ENCODE results near the gene FAM234B. TPM values are rescaled to one million over a fixed set of nuclear protein-coding genes. Genes with fewer than 3 reads are reported as not detected.

Gene FAM234B
- total RNA-seq, 1 donor from 2014 or later = 3.7 TPM

DNA sequence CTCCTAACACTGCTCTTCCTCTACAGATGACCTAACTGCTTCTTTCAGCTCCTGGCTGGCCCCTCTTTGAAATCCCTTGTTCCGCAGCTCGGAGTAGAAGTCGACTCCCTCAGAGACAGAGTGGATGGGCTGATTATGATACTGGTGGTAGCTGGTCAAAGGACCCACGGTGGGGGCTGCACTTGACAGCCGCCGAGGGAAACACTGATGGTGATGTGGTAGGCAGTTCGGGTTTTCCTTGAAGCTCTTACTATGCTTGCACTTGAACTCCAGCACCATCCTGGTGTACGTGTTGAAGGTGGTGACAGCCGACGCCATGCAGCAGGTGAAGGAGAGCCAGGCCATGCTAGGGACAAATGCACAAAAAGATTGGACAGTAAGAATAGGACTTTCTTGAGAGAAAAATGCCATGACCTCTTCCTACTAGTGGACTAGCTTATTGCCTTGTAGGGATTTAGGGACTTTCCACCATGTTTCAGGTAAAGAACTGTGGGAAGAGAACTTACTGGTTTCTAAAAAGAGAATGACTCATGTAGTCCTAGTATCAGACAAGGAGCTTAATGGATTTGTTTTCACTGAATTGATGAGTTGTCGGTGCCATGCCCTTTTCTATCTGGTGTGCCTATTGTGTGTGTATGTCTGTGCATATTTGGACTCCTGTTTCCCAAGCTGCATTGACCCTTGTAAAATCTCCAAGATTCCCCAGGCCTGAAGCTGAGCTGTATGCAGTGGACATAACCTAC lies 40.9 kb downstream of the FAM234B start:
- Histone ChIP-seq H3K9ac (ENCODE audit: low read depth in 1 of 3, low read length in 3 of 3) (no peak overlapping the region), H3K27ac (ENCODE audit: low read depth, low read length) (no peak overlapping the region), H3K4me1 (ENCODE audit: control insufficient read depth in 3 of 3, insufficient read depth in 3 of 3, low read length in 3 of 3) (no peaks in the 10 kb centered on the region), H3K27me3 (ENCODE audit: control insufficient read depth in 3 of 3, insufficient read depth in 3 of 3, low read length in 3 of 3) (no peaks in the 10 kb centered on the region), H3K9me3 (ENCODE audit: control insufficient read depth in 3 of 3, low read length in 3 of 3) (no peaks in the 10 kb centered on the region), H3K36me3 (ENCODE audit: control insufficient read depth in 3 of 3, insufficient read depth in 3 of 3, low read length in 3 of 3) (peaks cover 1 to 8% (median 3%) of the 10 kb centered on the region in 3 donors), H3K4me3 (ENCODE audit: low read length in 3 of 3) (no peak overlapping the region)

DNA sequence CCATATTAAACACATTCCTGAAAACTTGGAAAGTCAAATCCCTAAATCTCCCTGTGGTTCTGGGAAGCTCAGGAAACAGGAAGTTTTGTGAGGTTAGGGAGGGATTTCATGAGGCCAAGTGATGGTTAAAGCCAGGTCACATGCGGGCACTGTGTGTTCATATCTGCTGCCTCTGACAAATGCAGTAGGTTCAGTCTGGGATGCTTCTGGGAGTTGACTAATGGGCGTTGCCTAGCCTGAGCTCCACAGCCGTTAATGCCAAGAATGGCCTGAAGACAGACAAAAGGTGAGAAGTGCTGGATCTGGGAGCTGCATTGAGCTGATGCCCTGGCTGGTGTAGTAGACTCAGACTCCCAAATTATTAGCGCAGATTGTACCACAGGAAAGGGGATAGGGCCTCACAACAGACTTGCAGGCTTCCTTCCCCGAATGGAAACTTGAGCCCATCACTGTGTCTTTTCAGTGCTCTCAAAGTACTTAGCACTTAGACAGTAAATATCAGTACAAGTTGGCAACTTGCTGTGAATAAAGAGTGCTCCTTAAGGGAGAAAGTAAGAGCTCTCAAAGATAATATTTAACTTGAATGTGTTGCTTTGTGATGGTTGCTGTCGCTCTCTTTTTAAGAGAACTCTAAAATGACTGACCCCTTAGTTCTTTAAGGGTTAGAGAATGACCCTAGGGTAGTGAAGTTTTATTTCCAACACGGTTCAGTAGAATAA lies 41.9 kb downstream of the FAM234B start:
- Histone ChIP-seq H3K4me3 (ENCODE audit: low read length in 3 of 3) (no peak overlapping the region), H3K4me1 (ENCODE audit: control insufficient read depth in 3 of 3, insufficient read depth in 3 of 3, low read length in 3 of 3) (no peaks in the 10 kb centered on the region), H3K27me3 (ENCODE audit: control insufficient read depth in 3 of 3, insufficient read depth in 3 of 3, low read length in 3 of 3) (no peaks in the 10 kb centered on the region), H3K27ac (ENCODE audit: low read depth, low read length) (no peak overlapping the region), H3K36me3 (ENCODE audit: control insufficient read depth in 3 of 3, insufficient read depth in 3 of 3, low read length in 3 of 3) (peaks cover 0 to 2% (median 2%) of the 10 kb centered on the region in 3 donors), H3K9ac (ENCODE audit: low read depth in 1 of 3, low read length in 3 of 3) (no peak overlapping the region), H3K9me3 (ENCODE audit: control insufficient read depth in 3 of 3, low read length in 3 of 3) (no peaks in the 10 kb centered on the region)

- H3K9me3 ChIP-seq (ENCODE audit: control insufficient read depth in 3 of 3, low read length in 3 of 3) = no peaks in the 10 kb centered on the region
- H3K27ac ChIP-seq (ENCODE audit: low read depth, low read length) = no peak overlapping the region
- no peak overlapping the region for H3K9ac ChIP-seq (ENCODE audit: low read depth in 1 of 3, low read length in 3 of 3)
Measured at GRCh38 chr12:13087766-13088165, 43.6 kb downstream of the FAM234B start.

DNA sequence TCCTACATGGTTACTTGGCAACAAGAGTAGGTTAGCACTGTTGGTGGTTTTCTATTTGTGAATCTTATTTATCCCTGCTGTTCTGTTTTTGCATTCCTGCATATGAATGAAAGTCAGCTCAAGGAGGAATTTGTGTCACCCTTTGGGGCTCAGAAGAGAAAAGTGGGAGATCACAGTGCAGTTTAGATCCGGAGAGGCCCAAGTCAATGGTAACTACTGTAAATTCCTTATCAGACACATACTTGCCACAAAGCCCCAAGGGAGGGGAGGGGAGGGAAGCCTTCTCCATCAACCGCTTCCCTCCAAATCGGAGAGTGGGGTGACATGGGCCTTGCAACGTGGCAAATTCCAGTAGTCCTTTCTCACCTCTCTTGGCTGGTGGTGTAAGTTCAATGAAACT lies 44.3 kb downstream of the FAM234B start:
- H3K9ac ChIP-seq (ENCODE audit: low read depth in 1 of 3, low read length in 3 of 3) = no peak overlapping the region
- H3K9me3 ChIP-seq (ENCODE audit: control insufficient read depth in 3 of 3, low read length in 3 of 3) = no peaks in the 10 kb centered on the region
- H3K27me3 ChIP-seq (ENCODE audit: control insufficient read depth in 3 of 3, insufficient read depth in 3 of 3, low read length in 3 of 3) = no peaks in the 10 kb centered on the region
- H3K27ac ChIP-seq (ENCODE audit: low read depth, low read length) = no peak overlapping the region
- H3K4me3 ChIP-seq (ENCODE audit: low read length in 3 of 3) = no peak overlapping the region
- H3K4me1 ChIP-seq (ENCODE audit: control insufficient read depth in 3 of 3, insufficient read depth in 3 of 3, low read length in 3 of 3) = no peaks in the 10 kb centered on the region
- peaks cover 0 to 2% (median 0%) of the 10 kb centered on the region in 3 donors for H3K36me3 ChIP-seq (ENCODE audit: control insufficient read depth in 3 of 3, insufficient read depth in 3 of 3, low read length in 3 of 3)

More at GRCh38 chr12:13087766-13088165, 43.6 kb downstream of the FAM234B start:
- H3K27me3 ChIP-seq (ENCODE audit: control insufficient read depth in 3 of 3, insufficient read depth in 3 of 3, low read length in 3 of 3) = no peaks in the 10 kb centered on the region
- H3K36me3 ChIP-seq (ENCODE audit: control insufficient read depth in 3 of 3, insufficient read depth in 3 of 3, low read length in 3 of 3) = peaks cover 0 to 2% (median 0%) of the 10 kb centered on the region in 3 donors
- H3K4me1 ChIP-seq (ENCODE audit: control insufficient read depth in 3 of 3, insufficient read depth in 3 of 3, low read length in 3 of 3) = no peaks in the 10 kb centered on the region
- no peak overlapping the region for H3K4me3 ChIP-seq (ENCODE audit: low read length in 3 of 3)

DNA sequence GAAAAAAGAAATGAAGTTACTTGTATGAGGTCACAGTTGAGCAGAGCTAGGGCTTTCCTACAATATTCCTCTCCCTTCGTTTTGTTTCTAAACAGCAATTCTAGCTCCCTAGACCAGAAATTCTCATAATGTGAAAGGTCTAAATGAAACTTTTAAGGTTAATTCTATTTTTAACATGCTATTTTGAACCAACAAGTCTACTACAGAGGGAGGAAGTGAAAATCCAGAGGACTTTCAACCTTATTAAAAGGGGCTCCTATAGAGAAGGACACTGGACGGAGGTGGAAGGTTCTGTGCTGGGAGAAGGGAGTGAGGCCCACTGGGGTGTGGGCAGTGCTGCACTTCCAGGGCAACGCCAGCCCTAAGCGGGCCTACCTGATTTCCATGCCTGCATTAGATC lies 45.9 kb downstream of the FAM234B start:
- no peaks in the 10 kb centered on the region for H3K4me1 ChIP-seq (ENCODE audit: control insufficient read depth in 3 of 3, insufficient read depth in 3 of 3, low read length in 3 of 3)
- no peaks in the 10 kb centered on the region for H3K27me3 ChIP-seq (ENCODE audit: control insufficient read depth in 3 of 3, insufficient read depth in 3 of 3, low read length in 3 of 3)
- H3K4me3 ChIP-seq (ENCODE audit: low read length in 3 of 3) = no peak overlapping the region
- no peak overlapping the region for H3K9ac ChIP-seq (ENCODE audit: low read depth in 1 of 3, low read length in 3 of 3)
- H3K9me3 ChIP-seq (ENCODE audit: control insufficient read depth in 3 of 3, low read length in 3 of 3) = no peaks in the 10 kb centered on the region
- H3K36me3 ChIP-seq (ENCODE audit: control insufficient read depth in 3 of 3, insufficient read depth in 3 of 3, low read length in 3 of 3) = peaks cover 0 to 2% (median 0%) of the 10 kb centered on the region in 3 donors
- no peak overlapping the region for H3K27ac ChIP-seq (ENCODE audit: low read depth, low read length)

GRCh38 chr12:13091832-13092231 lies 47.7 kb downstream of the FAM234B start:
- H3K36me3 ChIP-seq (ENCODE audit: control insufficient read depth in 3 of 3, insufficient read depth in 3 of 3, low read length in 3 of 3) = no peaks in the 10 kb centered on the region
- H3K9me3 ChIP-seq (ENCODE audit: control insufficient read depth in 3 of 3, low read length in 3 of 3) = no peaks in the 10 kb centered on the region
- no peak overlapping the region for H3K27ac ChIP-seq (ENCODE audit: low read depth, low read length)
- no peak overlapping the region for H3K4me3 ChIP-seq (ENCODE audit: low read length in 3 of 3)
- H3K4me1 ChIP-seq (ENCODE audit: control insufficient read depth in 3 of 3, insufficient read depth in 3 of 3, low read length in 3 of 3) = no peaks in the 10 kb centered on the region
- H3K9ac ChIP-seq (ENCODE audit: low read depth in 1 of 3, low read length in 3 of 3) = no peak overlapping the region
- no peaks in the 10 kb centered on the region for H3K27me3 ChIP-seq (ENCODE audit: control insufficient read depth in 3 of 3, insufficient read depth in 3 of 3, low read length in 3 of 3)

- no peaks in the 10 kb centered on the region for H3K9me3 ChIP-seq (ENCODE audit: control insufficient read depth in 3 of 3, low read length in 3 of 3)
- H3K4me1 ChIP-seq (ENCODE audit: control insufficient read depth in 3 of 3, insufficient read depth in 3 of 3, low read length in 3 of 3) = peaks cover 0 to 3% (median 3%) of the 10 kb centered on the region in 3 donors
- H3K9ac ChIP-seq (ENCODE audit: low read depth in 1 of 3, low read length in 3 of 3) = no peak overlapping the region
- no peak overlapping the region for H3K27ac ChIP-seq (ENCODE audit: low read depth, low read length)
- H3K36me3 ChIP-seq (ENCODE audit: control insufficient read depth in 3 of 3, insufficient read depth in 3 of 3, low read length in 3 of 3) = no peaks in the 10 kb centered on the region
- no peak overlapping the region for H3K4me3 ChIP-seq (ENCODE audit: low read length in 3 of 3)
- H3K27me3 ChIP-seq (ENCODE audit: control insufficient read depth in 3 of 3, insufficient read depth in 3 of 3, low read length in 3 of 3) = peaks cover 0 to 4% (median 0%) of the 10 kb centered on the region in 3 donors
Measured at GRCh38 chr12:13093191-13093847, 49.1 kb downstream of the FAM234B start.

DNA sequence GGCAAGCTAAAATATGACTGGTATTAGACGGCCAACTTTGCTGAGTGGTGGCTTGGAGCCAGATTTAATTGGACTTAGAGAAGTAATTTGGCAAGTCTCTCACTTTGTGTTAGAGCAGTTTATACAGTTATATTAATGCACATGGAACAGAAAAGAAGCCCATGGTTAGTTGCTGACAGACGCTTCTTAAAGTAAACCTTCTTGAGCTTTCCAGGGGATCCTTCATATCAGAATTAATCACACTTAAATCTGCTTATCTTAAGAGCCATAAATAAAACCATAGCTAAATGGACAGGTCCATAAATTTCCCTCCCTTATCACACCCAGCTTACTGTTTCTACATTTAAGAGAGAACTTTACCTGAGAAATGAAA lies 49.7 kb downstream of the FAM234B start:
- no peak overlapping the region for H3K9ac ChIP-seq (ENCODE audit: low read depth in 1 of 3, low read length in 3 of 3)
- no peak overlapping the region for H3K4me3 ChIP-seq (ENCODE audit: low read length in 3 of 3)
- peaks cover 0 to 4% (median 0%) of the 10 kb centered on the region in 3 donors for H3K27me3 ChIP-seq (ENCODE audit: control insufficient read depth in 3 of 3, insufficient read depth in 3 of 3, low read length in 3 of 3)
- H3K4me1 ChIP-seq (ENCODE audit: control insufficient read depth in 3 of 3, insufficient read depth in 3 of 3, low read length in 3 of 3) = peaks cover 3 to 6% (median 3%) of the 10 kb centered on the region in 3 donors
- H3K36me3 ChIP-seq (ENCODE audit: control insufficient read depth in 3 of 3, insufficient read depth in 3 of 3, low read length in 3 of 3) = no peaks in the 10 kb centered on the region
- no peaks in the 10 kb centered on the region for H3K9me3 ChIP-seq (ENCODE audit: control insufficient read depth in 3 of 3, low read length in 3 of 3)
- H3K27ac ChIP-seq (ENCODE audit: low read depth, low read length) = no peak overlapping the region

GRCh38 chr12:13094367-13094766 lies 50.2 kb downstream of the FAM234B start:
- no peak overlapping the region for H3K9ac ChIP-seq (ENCODE audit: low read depth in 1 of 3, low read length in 3 of 3)

More at GRCh38 chr12:13094367-13094766, 50.2 kb downstream of the FAM234B start:
- H3K36me3 ChIP-seq (ENCODE audit: control insufficient read depth in 3 of 3, insufficient read depth in 3 of 3, low read length in 3 of 3) = no peaks in the 10 kb centered on the region
- peaks cover 0 to 4% (median 0%) of the 10 kb centered on the region in 3 donors for H3K27me3 ChIP-seq (ENCODE audit: control insufficient read depth in 3 of 3, insufficient read depth in 3 of 3, low read length in 3 of 3)
- H3K27ac ChIP-seq (ENCODE audit: low read depth, low read length) = no peak overlapping the region
- H3K4me1 ChIP-seq (ENCODE audit: control insufficient read depth in 3 of 3, insufficient read depth in 3 of 3, low read length in 3 of 3) = peaks cover 7 to 11% (median 8%) of the 10 kb centered on the region in 3 donors
- no peaks in the 10 kb centered on the region for H3K9me3 ChIP-seq (ENCODE audit: control insufficient read depth in 3 of 3, low read length in 3 of 3)
- no peak overlapping the region for H3K4me3 ChIP-seq (ENCODE audit: low read length in 3 of 3)

All from skeletal muscle tissue (tissue), 4 donors.